ENCODE results near the gene PRKCA.

Gene PRKCA

DNA sequence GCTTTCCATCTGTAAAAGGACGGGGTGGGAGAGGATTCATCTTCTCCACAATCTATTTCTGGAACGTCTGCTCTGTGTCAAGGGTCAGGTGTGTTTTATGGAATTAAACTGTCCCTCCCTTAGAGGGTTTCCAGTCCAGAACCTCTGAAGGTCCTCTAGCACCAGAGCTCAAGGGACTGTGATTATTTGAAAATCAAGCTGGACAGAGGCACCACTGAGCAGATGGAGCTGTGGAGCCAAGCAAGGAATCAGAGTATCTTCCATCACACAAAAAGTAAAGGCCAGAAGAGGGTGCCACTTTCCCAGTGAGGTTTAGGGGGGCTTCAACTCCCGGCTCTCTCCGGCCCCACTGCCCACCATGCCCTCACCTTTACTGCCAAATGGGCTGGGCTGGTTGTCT lies 539.3 kb downstream of the PRKCA start:
- Mint-ChIP-seq H3K27ac (no peak overlapping the region), H3K36me3 (peaks cover 3% of the 10 kb centered on the region), H3K27me3 (peaks cover 20% of the 10 kb centered on the region), H3K9me3 (ENCODE audit: low read depth) (peaks cover 9% of the 10 kb centered on the region), H3K4me3 (no peak overlapping the region), H3K4me1 (ENCODE audit: low read depth) (no peaks in the 10 kb centered on the region)

DNA sequence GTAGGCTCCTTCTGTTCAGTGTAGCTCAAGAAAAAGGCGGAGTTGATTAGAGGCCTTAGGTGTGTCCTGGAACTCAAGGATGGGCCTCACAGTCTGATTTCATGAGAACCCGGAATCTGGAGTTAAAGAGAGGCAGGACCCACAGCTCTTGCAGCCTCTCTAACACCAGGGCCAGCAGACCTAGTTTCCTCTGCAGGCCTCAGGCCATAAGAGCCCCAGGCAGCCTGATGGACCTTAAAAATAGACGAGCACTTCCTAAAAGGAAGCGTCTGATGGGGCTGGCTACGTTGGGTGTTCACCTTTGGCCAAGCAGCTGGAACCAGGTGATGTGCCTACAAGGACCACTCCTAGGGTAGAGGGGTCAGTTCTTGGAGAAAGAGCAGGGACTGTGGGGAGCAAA lies 540.1 kb downstream of the PRKCA start:
- Mint-ChIP-seq H3K4me1 (ENCODE audit: low read depth) (no peaks in the 10 kb centered on the region), H3K4me3 (no peak overlapping the region), H3K27me3 (peaks cover 19% of the 10 kb centered on the region), H3K27ac (no peak overlapping the region), H3K9me3 (ENCODE audit: low read depth) (peaks cover 10% of the 10 kb centered on the region), H3K36me3 (peaks cover 3% of the 10 kb centered on the region)

DNA sequence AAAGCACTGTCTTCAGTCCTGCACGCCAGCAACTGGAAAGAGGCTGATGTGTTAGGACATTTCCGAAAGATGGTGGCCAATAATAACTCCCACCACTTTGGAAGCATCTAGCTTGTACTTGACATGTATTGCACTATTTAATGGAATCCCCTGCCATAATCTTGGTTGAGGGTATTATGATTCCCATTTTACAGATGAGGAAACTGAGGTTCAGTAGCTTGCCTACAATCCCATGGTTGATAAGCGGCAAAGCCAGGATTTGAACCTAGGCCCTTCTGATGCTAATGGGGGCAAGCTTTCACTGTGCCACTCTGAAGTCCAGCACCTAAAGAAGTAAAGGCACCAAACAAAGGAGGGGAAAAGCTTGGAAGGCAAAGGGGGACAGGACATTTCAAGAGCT lies 540.5 kb downstream of the PRKCA start:
- peaks cover 3% of the 10 kb centered on the region for H3K36me3 Mint-ChIP-seq
- H3K27me3 Mint-ChIP-seq: peaks cover 19% of the 10 kb centered on the region
- peaks cover 10% of the 10 kb centered on the region for H3K9me3 Mint-ChIP-seq (ENCODE audit: low read depth)
- H3K4me1 Mint-ChIP-seq (ENCODE audit: low read depth): no peaks in the 10 kb centered on the region
- H3K4me3 Mint-ChIP-seq: no peak overlapping the region
- H3K27ac Mint-ChIP-seq: no peak overlapping the region

DNA sequence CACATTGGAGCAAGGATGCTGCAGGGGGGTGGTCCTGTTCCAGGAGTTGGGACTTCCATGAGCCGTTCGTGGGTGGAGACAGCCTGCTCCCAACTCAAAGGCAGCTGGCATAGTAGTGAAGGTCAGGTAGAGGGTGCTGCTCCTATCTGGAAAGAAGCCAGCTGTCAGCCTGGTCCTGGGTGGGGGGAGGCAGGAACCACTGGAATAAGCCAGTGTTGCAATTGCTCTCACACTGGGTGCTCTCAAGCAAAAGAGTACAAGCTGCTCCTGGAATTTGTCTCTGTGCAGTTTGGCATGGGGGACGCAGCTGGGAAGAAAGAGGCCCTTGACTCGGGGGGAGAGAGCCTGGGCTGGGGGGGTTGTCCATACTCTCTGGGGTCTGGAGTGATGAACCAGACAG lies 541.2 kb downstream of the PRKCA start:
- Mint-ChIP-seq H3K27me3 (peaks cover 18% of the 10 kb centered on the region), H3K4me1 (ENCODE audit: low read depth) (no peaks in the 10 kb centered on the region), H3K9me3 (ENCODE audit: low read depth) (peaks cover 10% of the 10 kb centered on the region), H3K27ac (no peak overlapping the region), H3K36me3 (peaks cover 3% of the 10 kb centered on the region), H3K4me3 (no peak overlapping the region)

DNA sequence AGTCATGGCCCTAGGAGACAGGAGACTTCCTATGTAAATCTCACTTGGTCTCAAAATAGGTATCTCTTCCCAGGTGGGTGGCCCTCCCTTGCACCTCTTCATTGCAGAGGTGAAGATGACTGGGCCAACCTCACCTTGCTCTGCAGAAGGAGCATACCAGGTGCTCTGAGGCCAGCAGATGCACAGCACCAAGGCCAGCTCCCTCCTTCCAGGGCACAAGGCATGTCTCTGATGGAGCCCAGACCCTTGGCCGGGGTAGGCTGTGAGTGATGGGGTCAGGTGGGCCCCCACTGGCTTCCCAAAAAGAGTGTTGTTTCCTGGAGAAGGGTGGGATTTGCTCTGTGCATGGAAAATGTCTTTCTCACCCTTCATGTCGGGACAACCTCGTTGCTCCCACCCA lies 545.3 kb downstream of the PRKCA start:
- no peaks in the 10 kb centered on the region for H3K4me1 Mint-ChIP-seq (ENCODE audit: low read depth)
- H3K9me3 Mint-ChIP-seq (ENCODE audit: low read depth): peaks cover 10% of the 10 kb centered on the region
- H3K4me3 Mint-ChIP-seq: no peak overlapping the region
- peaks cover 14% of the 10 kb centered on the region for H3K27me3 Mint-ChIP-seq
- peaks cover 3% of the 10 kb centered on the region for H3K36me3 Mint-ChIP-seq
- H3K27ac Mint-ChIP-seq: no peak overlapping the region

DNA sequence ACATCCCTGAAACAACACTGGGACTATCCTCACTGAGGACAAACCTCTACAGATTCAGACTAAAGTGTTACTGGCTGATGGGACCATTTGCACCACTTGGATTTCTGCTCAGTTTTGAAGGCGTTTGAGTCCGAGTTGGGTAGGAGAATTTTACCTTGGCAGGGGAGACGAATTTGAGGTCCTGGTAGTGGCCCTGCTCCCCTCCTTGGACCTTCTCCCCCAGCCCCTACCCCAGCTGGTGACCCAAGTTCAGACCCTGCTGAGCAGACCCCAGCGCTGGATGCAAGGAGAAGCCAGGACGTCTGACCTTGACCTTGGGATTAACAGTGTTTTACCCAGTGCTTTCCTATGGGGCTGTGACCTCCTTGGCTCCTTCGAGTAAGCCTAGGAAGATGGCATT lies 546.1 kb downstream of the PRKCA start:
- peaks cover 10% of the 10 kb centered on the region for H3K9me3 Mint-ChIP-seq (ENCODE audit: low read depth)

DNA sequence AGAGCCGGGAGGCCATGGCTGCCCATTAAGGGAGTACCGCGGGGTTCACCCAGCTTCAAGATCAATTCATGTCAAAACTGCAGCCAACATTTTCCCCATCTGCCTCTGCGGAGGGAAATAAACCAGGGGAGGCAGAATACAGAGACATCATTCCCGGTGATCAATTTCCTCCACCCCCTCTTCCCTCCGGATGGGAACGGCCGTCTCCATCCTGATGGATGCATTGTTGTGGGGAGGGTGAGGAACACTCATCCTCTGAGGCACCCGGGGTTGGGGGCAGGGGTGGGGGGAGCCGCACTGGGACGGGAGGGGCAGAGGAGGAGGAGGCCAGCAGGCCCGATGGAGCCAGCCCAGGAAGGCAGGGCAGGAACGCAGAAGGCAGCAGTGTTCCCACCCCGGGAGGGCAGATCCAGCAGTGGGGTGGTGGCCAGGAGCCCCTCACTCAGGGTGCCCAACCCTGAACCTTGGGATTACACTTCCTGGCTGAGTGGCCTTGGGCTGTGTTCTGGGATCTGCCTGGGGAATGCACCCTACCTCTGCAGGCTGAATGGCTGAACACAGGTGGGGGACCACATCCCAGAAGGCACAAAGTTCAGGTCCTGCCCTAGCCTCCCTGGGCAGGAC lies 546.7 kb downstream of the PRKCA start:
- H3K4me1 Mint-ChIP-seq (ENCODE audit: low read depth): no peaks in the 10 kb centered on the region

More for the DNA sequence above, 546.1 kb downstream of the PRKCA start:
- no peak overlapping the region for H3K27ac Mint-ChIP-seq
- H3K4me1 Mint-ChIP-seq (ENCODE audit: low read depth): no peaks in the 10 kb centered on the region
- H3K27me3 Mint-ChIP-seq: peaks cover 14% of the 10 kb centered on the region
- H3K4me3 Mint-ChIP-seq: no peak overlapping the region
- peaks cover 3% of the 10 kb centered on the region for H3K36me3 Mint-ChIP-seq

DNA sequence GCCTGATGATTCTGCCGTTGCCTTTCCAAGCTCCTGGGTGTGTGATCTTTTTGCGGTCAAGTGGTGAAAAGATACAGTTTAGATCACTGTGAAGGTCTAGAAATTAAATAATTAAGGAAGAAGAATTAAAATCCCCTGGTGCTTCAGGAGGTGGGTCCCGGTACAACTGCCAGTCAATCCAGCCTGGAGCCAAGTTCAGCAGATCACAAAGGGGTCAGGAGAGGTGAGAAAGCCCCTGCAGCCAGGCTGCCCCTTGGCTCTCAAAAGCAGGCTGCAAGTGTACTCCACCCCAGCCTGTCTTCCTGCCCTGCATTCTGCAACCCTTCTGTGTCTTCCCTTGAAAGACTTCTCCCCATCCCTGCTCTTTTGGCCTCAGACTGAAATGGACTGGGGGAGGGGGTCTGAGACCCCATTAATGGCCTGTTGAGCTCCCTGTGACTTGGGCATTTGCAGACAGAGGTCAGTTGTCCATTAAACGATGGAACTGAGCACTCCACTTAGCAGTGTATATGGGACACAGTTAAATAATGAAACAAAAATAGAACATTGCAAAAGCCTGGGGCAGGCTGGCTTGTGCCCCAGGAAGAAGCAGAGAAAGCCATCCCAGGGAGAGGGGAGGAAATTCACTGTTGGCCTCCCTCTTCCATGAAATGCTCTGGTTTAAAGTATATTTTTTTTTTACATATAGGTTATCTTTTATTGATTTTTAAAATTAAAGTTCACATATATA lies 547.6 kb downstream of the PRKCA start:
- no peak overlapping the region for H3K4me3 Mint-ChIP-seq
- no peak overlapping the region for H3K27ac Mint-ChIP-seq
- H3K9me3 Mint-ChIP-seq (ENCODE audit: low read depth): peaks cover 10% of the 10 kb centered on the region
- peaks cover 10% of the 10 kb centered on the region for H3K27me3 Mint-ChIP-seq
- no peaks in the 10 kb centered on the region for H3K4me1 Mint-ChIP-seq (ENCODE audit: low read depth)
- H3K36me3 Mint-ChIP-seq: peaks cover 3% of the 10 kb centered on the region

More for the DNA sequence above, 546.7 kb downstream of the PRKCA start:
- peaks cover 3% of the 10 kb centered on the region for H3K36me3 Mint-ChIP-seq
- peaks cover 10% of the 10 kb centered on the region for H3K9me3 Mint-ChIP-seq (ENCODE audit: low read depth)
- no peak overlapping the region for H3K27ac Mint-ChIP-seq
- no peak overlapping the region for H3K4me3 Mint-ChIP-seq
- H3K27me3 Mint-ChIP-seq: peaks cover 14% of the 10 kb centered on the region

DNA sequence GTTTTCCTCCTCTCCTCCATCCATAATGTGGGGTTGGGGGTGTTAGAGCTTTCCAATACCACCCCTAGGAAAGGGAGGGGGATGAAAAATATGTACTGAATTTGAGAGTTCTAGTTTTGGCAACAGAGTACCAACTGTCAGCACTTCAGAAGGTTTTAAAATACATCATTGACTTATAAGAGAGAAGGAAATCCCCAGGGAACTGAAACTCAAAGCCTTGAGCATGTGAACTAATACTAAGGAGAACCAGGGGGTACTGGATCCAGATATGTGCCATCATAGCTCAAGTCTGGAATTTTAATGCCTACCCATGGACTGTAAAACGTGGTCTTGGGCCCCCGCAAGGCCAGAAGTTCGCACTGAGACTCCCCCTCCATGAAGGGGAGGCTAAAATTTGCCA lies 548.3 kb downstream of the PRKCA start:
- no peak overlapping the region for H3K27ac Mint-ChIP-seq

DNA sequence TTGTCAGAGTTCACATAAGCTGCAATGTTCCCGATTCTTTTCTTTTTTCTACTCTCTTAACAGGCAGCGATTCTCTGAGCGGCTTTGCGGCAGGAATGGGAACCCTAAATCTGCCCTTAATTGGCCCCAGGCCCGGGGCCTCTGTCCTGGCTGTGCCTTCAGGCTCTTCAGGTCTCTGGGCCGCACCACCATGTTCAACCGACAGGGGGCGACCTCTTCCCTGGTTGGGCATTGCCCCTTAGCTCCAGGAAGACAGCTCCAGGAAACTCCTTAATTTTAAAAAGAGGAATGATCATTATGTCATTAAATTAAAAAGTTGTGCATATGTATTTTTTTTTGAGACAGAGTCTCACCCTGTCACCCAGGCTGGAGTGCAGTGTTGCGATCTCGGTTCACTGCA lies 552.8 kb downstream of the PRKCA start:
- H3K4me1 Mint-ChIP-seq (ENCODE audit: low read depth): no peaks in the 10 kb centered on the region
- H3K4me3 Mint-ChIP-seq: no peak overlapping the region
- H3K36me3 Mint-ChIP-seq: no peaks in the 10 kb centered on the region
- H3K9me3 Mint-ChIP-seq (ENCODE audit: low read depth): no peaks in the 10 kb centered on the region
- H3K27ac Mint-ChIP-seq: no peak overlapping the region
- no peaks in the 10 kb centered on the region for H3K27me3 Mint-ChIP-seq

More for the DNA sequence above, 548.3 kb downstream of the PRKCA start:
- Mint-ChIP-seq H3K36me3 (peaks cover 3% of the 10 kb centered on the region), H3K4me3 (no peak overlapping the region), H3K4me1 (ENCODE audit: low read depth) (no peaks in the 10 kb centered on the region), H3K27me3 (peaks cover 7% of the 10 kb centered on the region), H3K9me3 (ENCODE audit: low read depth) (peaks cover 10% of the 10 kb centered on the region)

DNA sequence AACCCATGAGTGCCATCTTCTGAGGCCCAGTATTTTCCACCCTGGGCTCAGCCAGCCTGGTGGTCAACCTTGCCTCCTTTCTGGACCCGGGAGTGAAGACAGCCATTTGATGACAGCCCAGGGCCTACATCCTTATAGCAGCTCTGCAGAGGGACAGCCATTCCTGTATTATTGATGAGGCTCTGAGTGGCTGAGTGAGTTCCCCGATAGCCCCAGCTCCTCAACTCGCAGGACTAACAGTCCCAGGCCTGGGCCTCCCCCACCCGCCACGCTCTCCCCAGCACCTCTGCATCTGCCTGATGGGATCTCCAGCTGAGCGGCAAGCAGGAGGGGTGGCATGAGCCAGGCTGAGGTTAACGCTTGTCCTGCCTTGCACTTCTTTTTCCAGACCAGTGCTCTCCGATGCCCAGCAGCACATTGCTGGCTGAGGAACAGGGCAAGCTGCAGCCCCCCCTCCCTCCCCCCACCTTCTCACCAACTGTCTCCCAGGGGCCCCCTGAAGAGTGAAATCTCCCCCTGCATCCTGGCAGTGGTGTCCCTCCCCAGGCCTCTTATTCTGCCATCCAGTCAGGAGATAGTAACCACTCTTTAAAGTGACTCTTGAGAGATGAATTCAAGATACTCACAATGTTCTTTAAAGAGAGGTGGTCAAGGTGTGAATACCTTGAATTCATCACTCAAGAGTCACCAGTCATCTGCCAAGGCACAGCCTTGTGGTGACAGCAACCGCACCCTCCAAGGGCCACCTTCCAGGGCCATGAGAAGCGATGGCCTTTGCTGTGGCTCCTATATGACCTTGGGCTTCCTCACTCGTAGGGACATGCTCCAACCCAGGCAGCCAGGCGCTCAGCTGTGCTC lies 556.0 kb downstream of the PRKCA start:
- Mint-ChIP-seq H3K36me3 (no peaks in the 10 kb centered on the region), H3K4me1 (ENCODE audit: low read depth) (no peaks in the 10 kb centered on the region), H3K9me3 (ENCODE audit: low read depth) (no peaks in the 10 kb centered on the region), H3K27me3 (peaks cover 4% of the 10 kb centered on the region), H3K27ac (no peak overlapping the region), H3K4me3 (no peak overlapping the region)

DNA sequence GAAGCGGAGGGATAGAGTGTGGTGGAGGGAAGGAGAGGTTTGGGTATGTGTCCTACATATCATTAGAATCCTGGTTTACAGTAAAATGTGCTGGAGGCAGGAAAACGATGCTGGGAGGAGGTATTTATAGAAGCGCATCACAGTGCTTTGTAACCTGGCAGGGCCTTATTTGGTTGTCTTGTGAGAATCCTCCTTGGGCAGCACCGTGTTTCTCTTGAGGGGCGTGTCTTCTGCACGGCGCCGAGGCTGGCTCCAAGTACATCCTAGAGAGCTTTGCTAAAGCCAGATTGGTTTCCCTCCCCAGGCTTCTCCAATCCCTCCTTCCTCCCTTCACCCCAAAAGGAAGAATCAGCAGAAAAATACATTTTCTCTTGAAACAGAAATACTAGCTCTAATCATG lies 556.9 kb downstream of the PRKCA start:
- Mint-ChIP-seq H3K9me3 (ENCODE audit: low read depth) (peaks cover 5% of the 10 kb centered on the region), H3K4me3 (no peak overlapping the region), H3K27ac (no peak overlapping the region), H3K4me1 (ENCODE audit: low read depth) (no peaks in the 10 kb centered on the region), H3K27me3 (peaks cover 4% of the 10 kb centered on the region), H3K36me3 (peaks cover 3% of the 10 kb centered on the region)

DNA sequence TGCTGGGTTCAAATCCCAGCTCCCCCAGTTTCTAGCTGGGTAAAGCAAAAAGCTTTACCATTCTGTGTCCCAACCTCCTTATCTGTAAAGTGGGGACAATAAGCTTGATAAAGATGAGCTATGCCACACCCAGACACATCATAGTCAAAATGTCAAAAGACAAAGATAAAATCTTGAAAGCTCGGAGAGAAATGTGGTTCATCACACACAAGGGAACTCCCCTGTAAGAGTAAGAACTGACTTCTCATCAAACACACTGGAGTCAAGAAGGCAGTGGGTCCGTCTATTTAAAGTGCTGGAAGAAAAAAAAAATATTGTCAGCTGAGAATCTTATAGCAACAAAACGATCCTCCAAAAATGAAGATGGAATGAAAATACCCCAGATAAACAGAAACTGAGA lies 557.8 kb downstream of the PRKCA start:
- peaks cover 4% of the 10 kb centered on the region for H3K27me3 Mint-ChIP-seq
- peaks cover 5% of the 10 kb centered on the region for H3K9me3 Mint-ChIP-seq (ENCODE audit: low read depth)
- H3K27ac Mint-ChIP-seq: no peak overlapping the region
- H3K36me3 Mint-ChIP-seq: peaks cover 4% of the 10 kb centered on the region
- H3K4me3 Mint-ChIP-seq: no peak overlapping the region
- no peaks in the 10 kb centered on the region for H3K4me1 Mint-ChIP-seq (ENCODE audit: low read depth)
